ENCODE results near the gene TAS2R5.

DNA sequence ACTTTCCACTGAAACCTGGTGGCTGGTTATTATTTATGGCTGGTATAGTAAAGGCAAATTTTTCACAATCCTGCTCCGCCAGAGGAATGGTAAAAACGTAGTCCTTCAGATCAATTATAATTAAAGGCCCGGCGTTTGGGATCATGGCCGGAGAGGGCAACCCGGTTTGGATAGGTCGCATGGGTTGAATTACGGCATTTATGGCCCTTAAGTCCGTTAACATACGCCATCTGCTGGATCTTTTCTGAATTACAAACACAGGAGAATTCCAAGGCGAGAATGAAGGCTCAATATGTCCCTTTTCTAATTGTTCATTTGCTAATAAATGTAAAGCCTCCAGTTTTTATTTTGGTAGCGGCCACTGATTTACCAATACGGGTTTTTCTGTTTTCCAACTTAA lies 37.4 kb upstream of the TAS2R5 start:
- TF ChIP-seq, protein P1, sequence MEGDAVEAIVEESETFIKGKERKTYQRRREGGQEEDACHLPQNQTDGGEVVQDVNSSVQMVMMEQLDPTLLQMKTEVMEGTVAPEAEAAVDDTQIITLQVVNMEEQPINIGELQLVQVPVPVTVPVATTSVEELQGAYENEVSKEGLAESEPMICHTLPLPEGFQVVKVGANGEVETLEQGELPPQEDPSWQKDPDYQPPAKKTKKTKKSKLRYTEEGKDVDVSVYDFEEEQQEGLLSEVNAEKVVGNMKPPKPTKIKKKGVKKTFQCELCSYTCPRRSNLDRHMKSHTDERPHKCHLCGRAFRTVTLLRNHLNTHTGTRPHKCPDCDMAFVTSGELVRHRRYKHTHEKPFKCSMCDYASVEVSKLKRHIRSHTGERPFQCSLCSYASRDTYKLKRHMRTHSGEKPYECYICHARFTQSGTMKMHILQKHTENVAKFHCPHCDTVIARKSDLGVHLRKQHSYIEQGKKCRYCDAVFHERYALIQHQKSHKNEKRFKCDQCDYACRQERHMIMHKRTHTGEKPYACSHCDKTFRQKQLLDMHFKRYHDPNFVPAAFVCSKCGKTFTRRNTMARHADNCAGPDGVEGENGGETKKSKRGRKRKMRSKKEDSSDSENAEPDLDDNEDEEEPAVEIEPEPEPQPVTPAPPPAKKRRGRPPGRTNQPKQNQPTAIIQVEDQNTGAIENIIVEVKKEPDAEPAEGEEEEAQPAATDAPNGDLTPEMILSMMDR (conservative IDR thresholded peaks at IDR 0.05 in 1 of 2, IDR thresholded peaks at IDR 0.05 in 1 of 2; ENCODE audit: low read depth in 1 of 2, low read length in 2 of 2) = peak in 1 of 2 donors; percentile 35
- TF ChIP-seq EZH2 (IDR thresholded peaks at IDR 0.05; ENCODE audit: low read length, missing control alignments) = no peak

Measured in fibroblast of lung (primary cell).